Measurements from ENCODE around the gene MGAT3. TPM values are rescaled to one million over a fixed set of nuclear protein-coding genes. Genes with fewer than 3 reads are reported as not detected.
A peak's percentile ranks its signal among the peaks of the same experiment; 100 is the strongest.

MGAT3 gene
- total and polyA plus RNA-seq, 2 of the 13 experiments (the other 11 are each of a cell fraction or from before 2014, with no cell fraction given): 0.11 to 0.15 TPM

DNA sequence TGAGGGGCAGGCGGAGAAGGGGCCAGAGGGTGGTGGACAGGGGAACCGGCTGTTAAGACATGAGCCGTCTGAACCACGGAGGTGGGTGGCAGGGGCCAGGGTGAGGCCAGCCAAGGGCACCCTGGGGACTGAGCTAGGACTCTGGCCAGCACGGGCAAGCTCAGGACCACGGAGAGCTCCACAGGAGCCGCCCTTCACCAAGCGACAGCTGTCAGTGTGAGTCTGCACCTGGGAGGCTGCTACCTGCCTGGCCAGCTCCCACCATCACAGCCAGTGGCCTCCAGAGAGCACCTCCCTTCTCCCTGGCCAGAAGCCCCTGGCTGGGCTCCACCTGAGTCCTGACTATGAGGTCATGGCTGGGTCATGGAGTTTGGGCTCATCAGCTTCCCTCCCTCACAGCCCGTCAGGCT is 21.6 kb downstream of the MGAT3 start (continued):
- TF ChIP-seq KLF9 (CRISPR knock-in tag; IDR thresholded peaks at IDR 0.05; ENCODE audit: low read depth) (no peak), ZNF572 (CRISPR knock-in tag; IDR thresholded peaks at IDR 0.05) (no peak), ZNF841 (CRISPR knock-in tag; IDR thresholded peaks at IDR 0.05; ENCODE audit: borderline replicate concordance) (no peak), KDM4B (CRISPR knock-in tag; IDR thresholded peaks at IDR 0.05) (0 out of 2 replicates have a peak, but pooled peaks have one; percentile 40), ZNF678 (CRISPR knock-in tag; IDR thresholded peaks at IDR 0.05) (no peak), ADNP (CRISPR knock-in tag; IDR thresholded peaks at IDR 0.05) (no peak), KDM2A (CRISPR knock-in tag; IDR thresholded peaks at IDR 0.05; ENCODE audit: borderline replicate concordance, low read depth) (peak; percentile 55; the same call in 1 of the 2 replicates), TEAD2 (CRISPR knock-in tag; IDR thresholded peaks at IDR 0.05) (no peak), ZFP36L2 (CRISPR knock-in tag; IDR thresholded peaks at IDR 0.05) (0 out of 2 replicates have a peak, but pooled peaks have one; percentile 37), ZNF768 (CRISPR knock-in tag; IDR thresholded peaks at IDR 0.05) (no peak), SMC3 (IDR thresholded peaks at IDR 0.05; ENCODE audit: low read length) (no peak), NCOA5 (CRISPR knock-in tag; IDR thresholded peaks at IDR 0.05) (no peak), DR1 (CRISPR knock-in tag; IDR thresholded peaks at IDR 0.05) (no peak), EZH2 (conservative IDR thresholded peaks at IDR 0.05; ENCODE audit: low read depth, low read length) (no peak)
- TF ChIP-seq, protein P1, sequence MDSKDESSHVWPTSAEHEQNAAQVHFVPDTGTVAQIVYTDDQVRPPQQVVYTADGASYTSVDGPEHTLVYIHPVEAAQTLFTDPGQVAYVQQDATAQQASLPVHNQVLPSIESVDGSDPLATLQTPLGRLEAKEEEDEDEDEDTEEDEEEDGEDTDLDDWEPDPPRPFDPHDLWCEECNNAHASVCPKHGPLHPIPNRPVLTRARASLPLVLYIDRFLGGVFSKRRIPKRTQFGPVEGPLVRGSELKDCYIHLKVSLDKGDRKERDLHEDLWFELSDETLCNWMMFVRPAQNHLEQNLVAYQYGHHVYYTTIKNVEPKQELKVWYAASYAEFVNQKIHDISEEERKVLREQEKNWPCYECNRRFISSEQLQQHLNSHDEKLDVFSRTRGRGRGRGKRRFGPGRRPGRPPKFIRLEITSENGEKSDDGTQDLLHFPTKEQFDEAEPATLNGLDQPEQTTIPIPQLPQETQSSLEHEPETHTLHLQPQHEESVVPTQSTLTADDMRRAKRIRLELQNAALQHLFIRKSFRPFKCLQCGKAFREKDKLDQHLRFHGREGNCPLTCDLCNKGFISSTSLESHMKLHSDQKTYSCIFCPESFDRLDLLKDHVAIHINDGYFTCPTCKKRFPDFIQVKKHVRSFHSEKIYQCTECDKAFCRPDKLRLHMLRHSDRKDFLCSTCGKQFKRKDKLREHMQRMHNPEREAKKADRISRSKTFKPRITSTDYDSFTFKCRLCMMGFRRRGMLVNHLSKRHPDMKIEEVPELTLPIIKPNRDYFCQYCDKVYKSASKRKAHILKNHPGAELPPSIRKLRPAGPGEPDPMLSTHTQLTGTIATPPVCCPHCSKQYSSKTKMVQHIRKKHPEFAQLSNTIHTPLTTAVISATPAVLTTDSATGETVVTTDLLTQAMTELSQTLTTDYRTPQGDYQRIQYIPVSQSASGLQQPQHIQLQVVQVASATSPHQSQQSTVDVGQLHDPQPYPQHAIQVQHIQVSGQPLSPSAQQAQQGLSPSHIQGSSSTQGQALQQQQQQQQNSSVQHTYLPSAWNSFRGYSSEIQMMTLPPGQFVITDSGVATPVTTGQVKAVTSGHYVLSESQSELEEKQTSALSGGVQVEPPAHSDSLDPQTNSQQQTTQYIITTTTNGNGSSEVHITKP (CRISPR knock-in tag; IDR thresholded peaks at IDR 0.05; ENCODE audit: low read depth): 0 out of 2 replicates have a peak, but pooled peaks have one; percentile 18
- TF ChIP-seq, protein P2, sequence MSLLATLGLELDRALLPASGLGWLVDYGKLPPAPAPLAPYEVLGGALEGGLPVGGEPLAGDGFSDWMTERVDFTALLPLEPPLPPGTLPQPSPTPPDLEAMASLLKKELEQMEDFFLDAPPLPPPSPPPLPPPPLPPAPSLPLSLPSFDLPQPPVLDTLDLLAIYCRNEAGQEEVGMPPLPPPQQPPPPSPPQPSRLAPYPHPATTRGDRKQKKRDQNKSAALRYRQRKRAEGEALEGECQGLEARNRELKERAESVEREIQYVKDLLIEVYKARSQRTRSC (CRISPR knock-in tag; IDR thresholded peaks at IDR 0.05; ENCODE audit: low read depth): no peak
- TF ChIP-seq, protein P3, sequence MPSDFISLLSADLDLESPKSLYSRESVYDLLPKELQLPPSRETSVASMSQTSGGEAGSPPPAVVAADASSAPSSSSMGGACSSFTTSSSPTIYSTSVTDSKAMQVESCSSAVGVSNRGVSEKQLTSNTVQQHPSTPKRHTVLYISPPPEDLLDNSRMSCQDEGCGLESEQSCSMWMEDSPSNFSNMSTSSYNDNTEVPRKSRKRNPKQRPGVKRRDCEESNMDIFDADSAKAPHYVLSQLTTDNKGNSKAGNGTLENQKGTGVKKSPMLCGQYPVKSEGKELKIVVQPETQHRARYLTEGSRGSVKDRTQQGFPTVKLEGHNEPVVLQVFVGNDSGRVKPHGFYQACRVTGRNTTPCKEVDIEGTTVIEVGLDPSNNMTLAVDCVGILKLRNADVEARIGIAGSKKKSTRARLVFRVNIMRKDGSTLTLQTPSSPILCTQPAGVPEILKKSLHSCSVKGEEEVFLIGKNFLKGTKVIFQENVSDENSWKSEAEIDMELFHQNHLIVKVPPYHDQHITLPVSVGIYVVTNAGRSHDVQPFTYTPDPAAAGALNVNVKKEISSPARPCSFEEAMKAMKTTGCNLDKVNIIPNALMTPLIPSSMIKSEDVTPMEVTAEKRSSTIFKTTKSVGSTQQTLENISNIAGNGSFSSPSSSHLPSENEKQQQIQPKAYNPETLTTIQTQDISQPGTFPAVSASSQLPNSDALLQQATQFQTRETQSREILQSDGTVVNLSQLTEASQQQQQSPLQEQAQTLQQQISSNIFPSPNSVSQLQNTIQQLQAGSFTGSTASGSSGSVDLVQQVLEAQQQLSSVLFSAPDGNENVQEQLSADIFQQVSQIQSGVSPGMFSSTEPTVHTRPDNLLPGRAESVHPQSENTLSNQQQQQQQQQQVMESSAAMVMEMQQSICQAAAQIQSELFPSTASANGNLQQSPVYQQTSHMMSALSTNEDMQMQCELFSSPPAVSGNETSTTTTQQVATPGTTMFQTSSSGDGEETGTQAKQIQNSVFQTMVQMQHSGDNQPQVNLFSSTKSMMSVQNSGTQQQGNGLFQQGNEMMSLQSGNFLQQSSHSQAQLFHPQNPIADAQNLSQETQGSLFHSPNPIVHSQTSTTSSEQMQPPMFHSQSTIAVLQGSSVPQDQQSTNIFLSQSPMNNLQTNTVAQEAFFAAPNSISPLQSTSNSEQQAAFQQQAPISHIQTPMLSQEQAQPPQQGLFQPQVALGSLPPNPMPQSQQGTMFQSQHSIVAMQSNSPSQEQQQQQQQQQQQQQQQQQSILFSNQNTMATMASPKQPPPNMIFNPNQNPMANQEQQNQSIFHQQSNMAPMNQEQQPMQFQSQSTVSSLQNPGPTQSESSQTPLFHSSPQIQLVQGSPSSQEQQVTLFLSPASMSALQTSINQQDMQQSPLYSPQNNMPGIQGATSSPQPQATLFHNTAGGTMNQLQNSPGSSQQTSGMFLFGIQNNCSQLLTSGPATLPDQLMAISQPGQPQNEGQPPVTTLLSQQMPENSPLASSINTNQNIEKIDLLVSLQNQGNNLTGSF (CRISPR knock-in tag; IDR thresholded peaks at IDR 0.05): peak; percentile 92
- TF ChIP-seq, protein P4, sequence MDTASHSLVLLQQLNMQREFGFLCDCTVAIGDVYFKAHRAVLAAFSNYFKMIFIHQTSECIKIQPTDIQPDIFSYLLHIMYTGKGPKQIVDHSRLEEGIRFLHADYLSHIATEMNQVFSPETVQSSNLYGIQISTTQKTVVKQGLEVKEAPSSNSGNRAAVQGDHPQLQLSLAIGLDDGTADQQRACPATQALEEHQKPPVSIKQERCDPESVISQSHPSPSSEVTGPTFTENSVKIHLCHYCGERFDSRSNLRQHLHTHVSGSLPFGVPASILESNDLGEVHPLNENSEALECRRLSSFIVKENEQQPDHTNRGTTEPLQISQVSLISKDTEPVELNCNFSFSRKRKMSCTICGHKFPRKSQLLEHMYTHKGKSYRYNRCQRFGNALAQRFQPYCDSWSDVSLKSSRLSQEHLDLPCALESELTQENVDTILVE (CRISPR knock-in tag; IDR thresholded peaks at IDR 0.05): peak; percentile 78; the same call in 1 of the 2 replicates
- TF ChIP-seq, protein P5, sequence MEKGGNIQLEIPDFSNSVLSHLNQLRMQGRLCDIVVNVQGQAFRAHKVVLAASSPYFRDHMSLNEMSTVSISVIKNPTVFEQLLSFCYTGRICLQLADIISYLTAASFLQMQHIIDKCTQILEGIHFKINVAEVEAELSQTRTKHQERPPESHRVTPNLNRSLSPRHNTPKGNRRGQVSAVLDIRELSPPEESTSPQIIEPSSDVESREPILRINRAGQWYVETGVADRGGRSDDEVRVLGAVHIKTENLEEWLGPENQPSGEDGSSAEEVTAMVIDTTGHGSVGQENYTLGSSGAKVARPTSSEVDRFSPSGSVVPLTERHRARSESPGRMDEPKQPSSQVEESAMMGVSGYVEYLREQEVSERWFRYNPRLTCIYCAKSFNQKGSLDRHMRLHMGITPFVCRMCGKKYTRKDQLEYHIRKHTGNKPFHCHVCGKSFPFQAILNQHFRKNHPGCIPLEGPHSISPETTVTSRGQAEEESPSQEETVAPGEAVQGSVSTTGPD (CRISPR knock-in tag; IDR thresholded peaks at IDR 0.05): no peak
